ENCODE measurements around the gene FOXE3.

Gene FOXE3

DNA sequence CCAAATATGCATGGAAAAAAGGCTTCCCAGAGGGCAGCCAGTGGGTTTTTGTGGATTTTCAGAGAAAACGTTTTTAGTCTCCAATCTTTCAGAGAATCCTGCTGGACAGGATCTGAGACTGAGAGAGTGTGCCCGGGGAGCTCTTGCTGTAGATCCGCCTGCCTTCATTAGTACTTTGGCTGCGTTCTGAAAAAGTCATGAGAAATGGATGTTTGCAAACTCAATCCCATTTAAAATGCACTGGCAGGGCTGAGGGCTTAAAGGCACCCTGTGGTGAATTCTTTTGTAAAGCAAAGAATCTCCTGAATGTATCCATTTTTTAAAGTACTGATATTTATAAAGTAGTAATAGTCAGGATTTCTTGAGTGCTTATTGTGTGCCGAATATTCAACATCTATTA is 44.0 kb downstream of the FOXE3 start:
- no peak for DNase-seq
- CTCF ChIA-PET, result interaction anchor here (0.7 to 3.9 kb wide), 3 partner anchors 11 to 246 kb away, joined by 3 to 20 read pairs (median 3); no protein-coding TSS in a partner anchor
- POLR2A ChIA-PET, result no interaction called here

DNA sequence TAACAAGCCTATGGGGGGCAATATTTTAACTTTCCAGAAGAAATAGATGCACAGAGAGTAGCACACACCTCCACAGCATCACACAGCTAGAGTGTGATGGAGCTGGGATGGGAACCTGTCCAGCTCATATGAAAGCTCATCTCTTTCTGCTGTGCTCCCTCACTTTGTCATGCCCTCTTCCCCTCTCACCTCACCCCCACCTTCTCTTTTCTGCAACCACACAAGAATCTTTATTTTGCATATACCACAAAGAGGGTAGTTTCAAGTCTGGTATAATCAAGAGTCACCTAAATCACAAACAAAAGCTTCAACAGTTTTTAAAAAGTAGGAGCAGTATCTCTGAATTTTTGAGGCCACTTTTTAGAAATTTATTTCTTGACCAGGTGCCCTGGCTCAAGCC is 44.4 kb downstream of the FOXE3 start:
- Histone ChIP-seq H3K9me3 (ENCODE audit: control extremely low read depth in 1 of 5, control insufficient read depth in 4 of 5, insufficient read depth in 2 of 5, low read depth in 1 of 5, low read length in 4 of 5) (no peaks in the 10 kb centered on the region), H3K4me1 (ENCODE audit: control extremely low read depth in 1 of 4, control insufficient read depth in 4 of 4, insufficient read depth in 4 of 4, low read length in 3 of 4) (no peaks in the 10 kb centered on the region), H3K27ac (ENCODE audit: insufficient read depth in 1 of 2, low read depth in 1 of 2, low read length in 2 of 2, poor library complexity in 1 of 2, severe bottlenecking in 2 of 2) (no peak overlapping the region), H3K36me3 (ENCODE audit: control insufficient read depth in 4 of 4, insufficient read depth in 4 of 4, low read length in 3 of 4) (no peaks in the 10 kb centered on the region), H3K4me3 (ENCODE audit: control insufficient read depth in 1 of 7, extremely low read depth in 1 of 7, insufficient read depth in 4 of 7, low read depth in 2 of 7, low read length in 6 of 7) (no peak overlapping the region), H3K27me3 (replicated peaks in 2 of 5; ENCODE audit: control insufficient read depth in 4 of 5, insufficient read depth in 5 of 5, low read length in 4 of 5) (peaks cover 17 to 70% (median 24%) of the 10 kb centered on the region in 5 experiments)
- no peak for DNase-seq
- POLR2A ChIA-PET, result no interaction called here
- CTCF ChIA-PET, result interaction anchor here (0.7 to 3.9 kb wide), 3 partner anchors 11 to 87 kb away, joined by 3 to 20 read pairs (median 4); no protein-coding TSS in a partner anchor

More for the DNA sequence above, 44.0 kb downstream of the FOXE3 start:
- Histone ChIP-seq H3K36me3 (ENCODE audit: control insufficient read depth in 4 of 4, insufficient read depth in 4 of 4, low read length in 3 of 4) (no peaks in the 10 kb centered on the region), H3K9me3 (ENCODE audit: control extremely low read depth in 1 of 5, control insufficient read depth in 4 of 5, insufficient read depth in 2 of 5, low read depth in 1 of 5, low read length in 4 of 5) (no peaks in the 10 kb centered on the region), H3K27me3 (replicated peaks in 2 of 5; ENCODE audit: control insufficient read depth in 4 of 5, insufficient read depth in 5 of 5, low read length in 4 of 5) (peaks cover 17 to 70% (median 24%) of the 10 kb centered on the region in 5 experiments), H3K4me1 (ENCODE audit: control extremely low read depth in 1 of 4, control insufficient read depth in 4 of 4, insufficient read depth in 4 of 4, low read length in 3 of 4) (no peaks in the 10 kb centered on the region), H3K27ac (ENCODE audit: insufficient read depth in 1 of 2, low read depth in 1 of 2, low read length in 2 of 2, poor library complexity in 1 of 2, severe bottlenecking in 2 of 2) (no peak overlapping the region), H3K4me3 (ENCODE audit: control insufficient read depth in 1 of 7, extremely low read depth in 1 of 7, insufficient read depth in 4 of 7, low read depth in 2 of 7, low read length in 6 of 7) (no peak overlapping the region)
- 19% methylated on average over 2 of the region's 5 CpGs for WGBS (ENCODE audit: insufficient coverage)

DNA sequence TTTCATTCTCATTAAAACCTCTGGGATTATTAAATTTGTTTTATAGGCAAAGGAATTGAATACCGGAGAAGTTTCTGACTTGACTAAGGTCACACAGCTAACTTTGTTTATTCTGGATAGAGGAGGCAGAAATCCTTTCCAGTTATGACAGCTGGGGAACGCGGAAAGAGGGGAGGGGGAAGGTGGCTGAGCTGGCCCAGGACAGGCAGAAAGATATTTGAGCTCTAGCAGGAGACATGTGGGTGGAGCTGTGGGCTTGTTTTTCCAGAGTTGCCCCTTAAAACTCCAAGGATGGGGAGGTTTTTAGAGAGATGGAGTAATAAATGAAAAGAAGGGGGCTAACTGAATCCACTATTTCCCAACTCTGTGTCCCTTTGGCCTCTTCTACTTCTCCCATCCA is 49.5 kb downstream of the FOXE3 start:
- ChIA-PET POLR2A (no interaction called here), CTCF (interaction anchor here (1.3 kb wide), 1 partner anchor 12 kb away, joined by 4 read pairs; no protein-coding TSS in a partner anchor)
- 96% methylated on average over 3 of the region's 3 CpGs for WGBS (ENCODE audit: insufficient coverage)
- H3K36me3 ChIP-seq (ENCODE audit: control insufficient read depth in 4 of 4, insufficient read depth in 4 of 4, low read length in 3 of 4), result no peaks in the 10 kb centered on the region
- no peak overlapping the region for H3K27ac ChIP-seq (ENCODE audit: insufficient read depth in 1 of 2, low read depth in 1 of 2, low read length in 2 of 2, poor library complexity in 1 of 2, severe bottlenecking in 2 of 2)
- no peaks in the 10 kb centered on the region for H3K4me1 ChIP-seq (ENCODE audit: control extremely low read depth in 1 of 4, control insufficient read depth in 4 of 4, insufficient read depth in 4 of 4, low read length in 3 of 4)
- H3K4me3 ChIP-seq (ENCODE audit: control insufficient read depth in 1 of 7, extremely low read depth in 1 of 7, insufficient read depth in 4 of 7, low read depth in 2 of 7, low read length in 6 of 7), result no peak overlapping the region
- peaks cover 5 to 57% (median 19%) of the 10 kb centered on the region in 5 experiments for H3K27me3 ChIP-seq (replicated peaks in 2 of 5; ENCODE audit: control insufficient read depth in 4 of 5, insufficient read depth in 5 of 5, low read length in 4 of 5)
- DNase-seq, result no peak
- H3K9me3 ChIP-seq (ENCODE audit: control extremely low read depth in 1 of 5, control insufficient read depth in 4 of 5, insufficient read depth in 2 of 5, low read depth in 1 of 5, low read length in 4 of 5), result no peaks in the 10 kb centered on the region
